NCI-H524 (cell line): ENCODE data around the gene HLA-G.
"Not testable (repeated sequence)": the region's sequence is repeated elsewhere in the genome, so short reads cannot be mapped to it uniquely, and the experiment has no call there.

Experiments
- DNase-seq, 2 experiments: peaks; one replicate each; lab custom pipeline; 2025; lab: John Stamatoyannopoulos, UW

Gene HLA-G

DNA sequence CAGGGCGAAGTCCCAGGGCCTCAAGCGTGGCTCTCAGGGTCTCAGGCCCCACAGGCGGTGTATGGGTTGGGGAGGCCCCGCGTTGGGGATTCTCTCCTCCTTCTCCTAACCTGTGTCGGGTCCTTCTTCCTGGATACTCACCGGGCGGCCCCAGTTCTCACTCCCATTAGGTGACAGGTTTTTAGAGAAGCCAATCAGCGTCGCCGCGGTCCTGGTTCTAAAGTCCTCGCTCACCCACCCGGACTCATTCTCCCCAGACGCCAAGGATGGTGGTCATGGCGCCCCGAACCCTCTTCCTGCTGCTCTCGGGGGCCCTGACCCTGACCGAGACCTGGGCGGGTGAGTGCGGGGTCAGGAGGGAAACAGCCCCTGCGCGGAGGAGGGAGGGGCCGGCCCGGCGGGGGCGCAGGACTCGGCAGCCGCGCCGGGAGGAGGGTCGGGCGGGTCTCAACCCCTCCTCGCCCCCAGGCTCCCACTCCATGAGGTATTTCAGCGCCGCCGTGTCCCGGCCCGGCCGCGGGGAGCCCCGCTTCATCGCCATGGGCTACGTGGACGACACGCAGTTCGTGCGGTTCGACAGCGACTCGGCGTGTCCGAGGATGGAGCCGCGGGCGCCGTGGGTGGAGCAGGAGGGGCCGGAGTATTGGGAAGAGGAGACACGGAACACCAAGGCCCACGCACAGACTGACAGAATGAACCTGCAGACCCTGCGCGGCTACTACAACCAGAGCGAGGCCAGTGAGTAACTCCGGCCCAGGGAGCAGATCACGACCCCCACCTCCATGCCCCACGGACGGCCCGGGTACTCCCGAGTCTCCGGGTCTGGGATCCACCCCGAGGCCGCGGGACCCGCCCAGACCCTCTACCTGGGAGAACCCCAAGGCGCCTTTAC is at the start of gene HLA-G:
Gene HLA-G (plus strand): TSS at position 247 of the 892 bp plus-strand sequence. CDS start 20 bp downstream, at position 267.
- no peak for DNase-seq

DNA sequence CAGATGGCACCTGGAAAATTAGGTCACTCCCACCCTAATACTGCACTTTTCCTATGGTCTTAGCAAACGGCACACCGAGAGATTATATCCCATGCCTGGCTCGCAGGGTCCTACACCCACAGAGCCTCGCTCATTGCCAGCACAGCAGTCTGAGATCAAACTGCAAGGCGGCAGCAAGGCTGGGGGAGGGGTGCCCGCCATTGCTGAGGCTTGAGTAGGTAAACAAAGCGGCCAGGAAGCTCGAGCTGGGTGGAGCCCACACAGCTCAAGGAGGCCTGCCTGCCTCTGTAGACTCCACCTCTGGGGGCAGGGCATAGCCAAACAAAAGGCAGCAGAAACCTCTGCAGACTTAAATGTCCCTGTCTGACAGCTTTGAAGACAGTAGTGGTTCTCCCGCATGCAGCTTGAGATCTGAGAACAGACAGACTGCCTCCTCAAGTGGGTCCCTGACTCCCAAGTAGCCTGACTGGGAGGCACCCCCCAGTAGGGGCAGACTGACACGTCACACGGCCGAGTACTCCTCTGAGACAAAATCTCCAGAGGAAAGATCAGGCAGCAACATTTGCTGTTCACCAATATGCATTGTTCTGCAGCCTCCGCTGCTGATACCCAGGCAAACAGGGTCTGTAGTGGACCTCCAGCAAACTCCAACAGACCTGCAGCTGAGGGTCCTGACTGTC is 47.5 kb upstream of the HLA-G start:
- not testable (repeated sequence) for DNase-seq

DNA sequence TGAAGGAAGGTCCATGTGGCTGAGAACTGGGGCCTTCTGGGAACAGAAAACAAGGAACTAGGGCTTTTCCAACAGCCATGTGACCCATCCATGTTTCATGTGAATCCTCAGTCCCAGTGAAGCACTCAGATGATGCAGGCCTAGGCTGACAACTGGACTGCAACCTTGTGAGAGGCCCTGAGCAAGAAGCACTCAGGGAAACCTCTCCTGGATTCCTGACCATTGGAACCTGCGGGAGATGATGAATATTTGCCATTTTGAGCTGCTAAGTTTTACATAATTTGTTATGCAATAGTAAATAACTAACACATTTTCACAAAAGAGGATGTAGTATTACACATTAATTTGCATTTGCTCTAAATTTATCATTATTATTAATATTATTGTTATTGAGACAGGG is 38.4 kb upstream of the HLA-G start:
- DNase-seq: no peak

DNA sequence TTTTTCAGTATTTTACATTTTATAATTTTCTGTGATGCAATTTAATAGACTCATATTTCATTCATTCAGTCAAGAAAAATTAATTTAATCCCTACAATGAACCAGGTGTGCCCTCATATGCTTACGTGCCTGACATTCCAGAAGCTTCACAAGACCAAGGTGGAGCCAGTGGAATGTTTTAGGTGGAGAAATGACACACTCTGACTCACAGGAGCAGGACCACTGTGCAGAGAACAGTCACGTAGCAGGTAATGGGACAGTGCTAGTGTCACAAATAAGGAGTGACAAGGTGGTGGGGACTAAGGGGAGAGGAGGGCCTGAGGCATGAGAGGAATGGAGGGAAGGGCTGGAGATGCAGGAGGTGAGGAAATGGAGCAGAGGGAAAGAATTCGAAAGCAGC is 37.0 kb upstream of the HLA-G start:
- DNase-seq: no peak

DNA sequence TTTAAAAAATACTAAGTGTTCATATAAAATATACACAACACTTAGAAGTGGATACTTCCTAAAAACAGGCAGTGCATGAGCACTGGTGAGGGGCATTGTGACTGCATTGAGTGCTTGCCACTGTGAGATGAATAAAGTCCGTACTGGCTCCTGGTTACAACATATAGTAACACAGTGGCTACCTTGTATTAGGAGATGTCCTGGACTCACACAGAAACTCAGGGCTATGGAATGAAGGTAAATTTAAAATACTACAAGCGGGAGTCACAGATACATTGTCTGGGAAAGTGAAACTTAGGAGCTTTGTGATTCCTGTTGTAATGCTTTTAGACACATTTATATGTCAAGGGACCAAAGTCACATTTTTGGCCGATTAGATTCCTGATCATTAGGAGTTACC is 36.5 kb upstream of the HLA-G start:
- DNase-seq: no peak

DNA sequence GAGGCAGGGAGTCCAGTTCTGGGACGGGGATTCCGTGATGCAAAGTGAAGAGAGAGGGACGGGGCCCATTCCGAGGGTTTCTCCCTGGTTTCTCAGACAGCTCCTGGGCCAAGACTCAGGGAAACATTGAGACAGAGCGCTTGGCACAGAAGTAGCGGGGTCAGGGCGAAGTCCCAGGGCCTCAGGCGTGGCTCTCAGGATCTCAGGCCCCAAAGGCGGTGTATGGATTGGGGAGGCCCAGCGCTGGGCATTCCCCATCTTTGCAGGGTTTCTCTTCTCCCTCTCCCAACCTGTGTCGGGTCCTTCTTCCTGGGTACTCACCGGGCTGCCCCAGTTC is 35.9 kb upstream of the HLA-G start:
- DNase-seq: no peak

DNA sequence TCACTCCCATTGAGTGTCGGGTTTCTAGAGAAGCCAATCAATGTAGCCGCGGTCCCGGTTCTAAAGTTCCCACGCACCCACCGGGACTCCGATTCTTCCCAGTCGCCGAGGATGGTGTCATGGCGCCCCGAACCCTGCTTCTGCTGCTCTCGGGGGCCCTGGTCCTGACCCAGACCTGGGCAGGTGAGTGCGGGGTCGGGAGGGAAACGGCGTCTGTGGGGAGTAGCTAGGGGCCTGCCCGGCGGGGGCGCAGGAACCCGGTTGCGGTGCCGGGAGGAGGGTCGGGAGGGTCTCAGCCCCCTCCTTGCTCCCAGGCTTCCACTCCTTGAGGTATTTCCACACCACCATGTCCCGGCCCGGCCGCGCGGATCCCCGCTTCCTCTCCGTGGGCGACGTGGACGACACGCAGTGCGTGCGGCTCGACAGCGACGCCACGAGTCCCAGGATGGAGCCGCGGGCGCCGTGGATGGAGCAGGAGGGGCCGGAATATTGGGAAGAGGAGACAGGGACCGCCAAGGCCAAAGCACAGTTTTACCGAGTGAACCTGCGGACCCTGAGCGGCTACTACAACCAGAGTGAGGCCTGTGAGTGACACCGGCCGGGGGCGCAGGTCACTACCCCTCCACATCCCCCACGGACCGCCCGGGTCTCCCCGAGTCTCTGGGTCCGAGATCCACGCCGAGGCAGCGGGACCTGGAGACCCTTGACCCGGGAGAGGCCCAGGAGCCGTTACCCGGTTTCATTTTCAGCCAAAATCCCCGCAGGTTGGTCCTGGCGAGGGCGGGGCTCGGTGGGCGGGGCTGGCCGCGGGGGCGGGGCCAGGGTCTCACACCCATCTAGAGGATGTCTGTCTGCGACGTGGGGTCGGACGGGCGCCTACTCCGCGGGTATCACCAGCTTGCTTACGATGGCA is 35.2 kb upstream of the HLA-G start:
- DNase-seq: no peak

DNA sequence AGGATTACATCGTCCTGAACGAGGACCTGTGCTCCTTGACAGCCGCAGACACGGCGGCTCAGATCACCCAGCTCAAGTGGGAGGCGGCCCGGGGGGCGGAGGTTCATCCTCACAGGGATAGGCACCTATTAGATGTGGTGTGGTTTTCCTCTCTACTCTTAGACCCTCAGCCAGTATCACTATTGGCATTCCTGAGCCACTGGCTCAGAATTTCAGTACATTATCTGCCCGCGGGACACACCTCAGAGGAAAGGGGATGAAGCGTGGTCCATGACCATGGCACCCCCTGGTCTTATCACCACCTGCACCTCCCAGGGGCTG is 34.6 kb upstream of the HLA-G start:
- DNase-seq: no peak

DNA sequence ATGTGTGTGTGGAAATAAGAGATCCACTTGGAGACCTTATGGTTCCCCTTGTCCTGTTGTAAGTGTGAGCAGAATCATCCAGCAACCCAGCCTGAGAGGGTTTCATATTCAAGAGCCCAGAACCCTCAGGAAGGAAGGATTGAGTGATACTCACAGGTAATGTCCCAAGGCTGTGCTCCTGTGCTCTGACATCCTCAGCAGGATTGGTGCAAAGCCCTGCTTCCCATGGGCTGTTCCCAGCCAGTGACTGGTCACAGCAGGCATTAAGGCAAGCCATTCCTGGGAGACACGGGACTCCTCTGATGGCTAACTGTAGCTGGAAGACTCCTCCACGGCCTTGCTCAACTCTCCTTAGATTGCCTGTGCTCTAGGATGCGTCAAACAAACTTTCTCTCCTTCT is 33.8 kb upstream of the HLA-G start:
- DNase-seq: no peak

DNA sequence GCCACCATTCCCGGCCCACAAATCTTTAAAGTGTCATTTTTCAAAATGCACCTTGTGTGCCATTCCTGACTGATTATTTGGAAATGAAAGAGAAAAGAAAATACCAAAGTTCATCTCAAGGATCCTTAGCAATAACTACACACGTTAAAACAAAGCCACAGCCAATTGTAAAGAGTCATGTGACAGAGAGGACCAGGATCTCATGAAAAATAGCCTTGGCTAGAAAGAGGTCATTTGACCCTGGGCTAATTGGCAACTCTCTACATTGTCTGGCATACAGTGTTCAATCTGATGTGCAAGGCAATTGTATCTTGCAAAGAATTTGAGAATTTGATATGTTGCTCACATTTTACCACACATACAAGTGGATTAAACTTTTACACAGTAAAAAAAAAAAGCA is 31.6 kb upstream of the HLA-G start:
- no peak for DNase-seq

DNA sequence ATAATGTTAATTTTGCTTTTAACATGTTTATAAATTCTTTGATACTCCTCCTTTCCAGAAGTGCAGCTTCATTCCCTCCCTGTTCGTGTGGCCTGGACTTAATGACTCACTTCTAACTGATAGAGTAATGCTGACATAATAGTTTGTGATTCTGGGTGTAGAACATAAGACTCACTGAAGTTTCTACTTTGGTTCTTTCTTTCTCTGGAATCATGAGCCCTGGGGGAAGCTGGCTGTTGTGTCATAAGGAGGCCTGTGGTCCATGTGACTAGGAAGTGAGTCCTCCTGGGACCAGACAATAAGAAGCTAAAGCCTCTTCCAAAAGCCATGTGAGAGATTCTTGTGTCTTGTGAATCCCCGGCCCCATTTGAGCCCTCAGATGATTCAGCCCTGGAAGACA is 30.5 kb upstream of the HLA-G start:
- no peak for DNase-seq

DNA sequence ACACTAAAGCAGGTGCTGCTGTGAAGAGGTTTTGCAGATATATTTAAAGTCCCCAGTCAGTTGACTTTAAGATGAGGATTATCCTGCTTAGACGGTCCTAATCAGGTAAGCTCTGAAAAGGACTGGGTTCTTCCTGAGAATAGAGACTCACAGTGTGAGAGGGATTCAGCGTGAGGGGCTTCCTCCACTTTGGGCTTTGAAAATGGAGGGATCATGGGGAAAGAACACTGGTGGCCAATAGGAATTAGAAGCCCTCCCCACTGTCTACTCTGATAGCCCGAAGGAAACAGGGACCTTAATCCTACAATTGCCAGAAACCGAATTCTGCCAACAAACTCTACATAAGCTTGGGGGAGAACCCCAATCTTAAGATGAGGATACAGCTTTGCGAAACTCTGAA is 29.7 kb upstream of the HLA-G start:
- no peak for DNase-seq

DNA sequence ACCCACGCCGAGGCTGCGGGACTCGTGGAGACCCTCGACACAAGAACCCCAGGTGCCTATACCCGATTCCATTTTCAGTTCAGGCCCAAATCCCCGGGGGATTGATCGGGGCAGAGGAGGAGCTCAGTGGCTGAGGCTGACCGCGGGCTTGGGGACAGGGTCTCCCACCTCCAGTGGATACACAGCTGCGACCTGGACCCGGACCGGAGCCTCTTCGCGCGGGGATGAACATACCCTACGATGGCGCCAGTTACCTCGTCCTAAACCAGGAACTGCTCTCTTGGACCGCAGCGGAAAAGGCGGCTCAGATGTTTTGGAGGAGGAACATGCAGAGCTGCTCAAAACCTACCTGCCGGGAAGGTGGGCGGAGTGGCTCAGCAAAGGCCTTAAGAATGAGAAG is 27.4 kb upstream of the HLA-G start:
- no peak for DNase-seq

DNA sequence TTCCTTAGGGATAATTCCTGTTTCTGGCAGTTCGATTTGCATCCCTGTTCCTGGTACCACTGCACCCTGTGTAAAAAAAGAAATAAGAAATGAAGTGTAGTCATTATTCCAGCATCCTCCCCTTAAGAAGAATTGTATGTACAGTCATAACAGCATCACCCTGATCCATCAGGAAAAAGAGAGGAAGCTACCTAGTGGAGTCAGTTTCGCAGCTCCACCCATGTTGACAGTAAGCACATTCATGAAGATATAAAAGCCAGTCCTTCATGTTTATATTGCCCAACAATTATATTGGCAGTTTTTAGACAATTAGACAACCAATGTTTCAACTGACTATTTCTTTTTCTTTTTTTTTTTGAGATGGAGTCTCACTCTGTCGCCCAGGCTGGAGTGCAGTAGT is 21.2 kb upstream of the HLA-G start:
- DNase-seq: no peak

DNA sequence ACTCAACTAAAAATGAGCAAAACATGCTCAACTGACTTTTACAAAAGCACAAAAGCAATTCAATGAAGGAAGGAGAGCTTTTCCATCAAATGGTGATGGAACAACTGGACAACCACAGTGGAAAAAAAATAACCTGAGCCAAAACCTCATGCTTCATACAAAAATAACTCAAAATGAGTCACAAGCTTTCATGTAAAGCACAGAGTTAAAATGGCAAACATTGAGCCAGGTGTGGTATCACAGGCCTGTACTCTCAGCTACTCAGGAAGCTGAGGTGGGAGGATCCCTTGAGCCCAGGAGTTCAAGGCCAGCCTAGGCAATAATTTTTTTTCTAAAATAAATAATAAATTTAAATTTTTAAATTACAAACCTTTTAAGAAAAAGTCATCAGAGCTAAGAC is 18.4 kb upstream of the HLA-G start:
- DNase-seq: no peak

DNA sequence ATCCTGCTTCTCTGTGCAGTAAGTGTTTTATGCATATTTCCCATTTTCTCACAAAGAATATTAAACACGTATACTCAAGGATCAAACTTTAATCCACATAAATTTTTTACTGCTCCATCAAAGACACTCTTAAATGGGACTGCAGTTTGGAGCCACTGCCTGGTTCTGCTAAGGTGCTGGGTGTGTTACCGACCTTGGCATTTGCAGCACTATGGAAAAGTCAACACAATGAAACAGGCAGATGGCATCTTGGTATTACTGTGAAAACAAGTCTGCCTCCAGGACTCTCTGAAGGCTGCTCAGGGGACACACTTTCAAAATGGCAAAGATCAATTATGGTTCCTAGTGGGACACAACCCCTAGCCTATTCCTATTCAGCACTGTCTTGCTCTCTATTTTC is 17.3 kb upstream of the HLA-G start:
- DNase-seq: no peak

DNA sequence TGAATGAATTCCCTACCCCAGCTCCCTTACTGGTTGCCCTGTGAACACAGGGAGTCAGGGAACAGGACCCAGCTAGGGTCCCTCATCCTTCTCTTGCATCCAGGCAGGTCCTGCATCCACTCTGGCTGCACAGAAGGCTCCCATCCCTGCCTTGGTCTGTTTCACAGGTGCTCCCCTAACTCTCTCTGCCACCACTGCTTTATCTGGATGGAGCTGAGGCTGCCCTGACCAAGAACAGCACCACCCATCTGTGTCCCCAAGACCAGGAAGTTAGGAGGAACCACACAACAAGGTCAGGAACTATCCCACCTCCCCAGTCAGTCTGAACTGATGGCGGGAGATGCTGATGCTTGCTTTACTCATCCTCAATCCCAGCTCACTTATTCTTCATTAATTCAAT is 16.2 kb upstream of the HLA-G start:
- DNase-seq: no peak

DNA sequence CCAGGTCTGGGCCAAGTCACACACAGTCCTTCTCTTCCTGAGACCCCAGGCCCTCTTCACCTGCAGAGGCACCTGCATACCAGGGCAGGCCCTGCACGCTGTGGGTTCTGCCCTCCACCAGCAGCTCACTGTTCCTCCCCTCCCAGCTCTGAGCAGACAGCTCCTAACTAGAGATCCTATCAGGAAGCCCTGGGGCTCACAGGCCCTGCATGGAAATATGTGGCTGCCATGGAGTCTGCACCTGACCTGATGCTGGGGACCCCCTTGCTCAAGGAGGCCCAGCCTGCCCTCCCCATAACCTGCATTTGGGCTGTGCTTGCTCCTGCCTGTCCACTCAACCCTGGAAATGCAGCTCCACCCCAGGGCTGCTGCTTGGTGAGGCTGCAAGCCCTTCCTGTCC is 14.6 kb upstream of the HLA-G start:
- DNase-seq: no peak

DNA sequence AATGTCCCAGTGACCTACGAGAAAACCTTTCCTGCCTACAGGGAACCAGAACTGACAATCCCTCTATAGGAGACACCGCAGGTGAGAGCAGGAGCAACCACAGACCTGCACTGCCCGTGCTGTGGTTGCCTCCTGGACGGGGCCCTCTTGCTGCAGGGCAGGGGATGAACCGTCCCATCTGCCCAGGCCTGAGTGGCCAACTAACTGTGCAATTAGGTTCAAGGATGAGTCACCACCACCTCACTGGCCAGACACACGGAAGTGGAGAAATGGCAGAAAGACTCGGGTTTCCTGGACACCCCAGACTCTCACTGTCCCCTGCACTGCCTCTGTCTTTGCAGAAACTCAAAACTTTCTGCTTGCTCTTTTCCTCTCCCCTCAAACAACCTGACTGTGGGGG is 13.8 kb upstream of the HLA-G start:
- DNase-seq: no peak

DNA sequence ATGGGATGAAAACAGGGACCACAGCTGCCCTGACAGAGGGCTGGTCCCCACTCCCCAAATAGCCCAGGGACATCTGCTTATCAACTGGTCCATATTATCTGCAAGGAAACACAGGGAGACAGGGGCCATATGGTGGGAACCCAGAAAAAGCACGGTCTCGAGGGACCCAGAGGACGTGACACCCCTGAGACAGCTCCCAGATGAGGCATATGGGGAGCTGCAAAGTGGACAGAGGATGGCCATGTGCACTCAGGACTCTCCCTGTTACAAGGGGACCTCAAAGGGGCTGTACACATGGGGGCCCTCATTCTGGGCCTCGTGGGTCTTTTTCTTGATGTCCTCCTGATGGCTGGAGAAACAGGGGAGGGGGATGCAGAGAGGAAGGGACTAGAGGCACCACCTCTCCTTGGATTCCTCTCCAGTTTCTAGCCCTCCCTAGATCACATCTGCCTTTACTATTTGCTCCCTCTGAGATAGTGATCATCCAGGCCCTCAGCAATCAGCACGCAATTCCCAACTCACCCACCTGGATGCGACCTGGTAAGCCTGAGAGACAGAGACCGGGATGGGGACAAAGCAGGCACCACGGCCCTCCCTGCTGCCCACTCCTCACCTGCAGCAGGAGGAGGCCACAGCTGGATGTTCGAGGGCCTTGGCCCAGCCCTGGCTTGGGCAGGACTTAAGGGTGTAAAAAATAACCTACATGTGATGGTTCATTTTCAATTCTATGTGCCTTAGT is 13.1 kb upstream of the HLA-G start:
- no peak for DNase-seq

DNA sequence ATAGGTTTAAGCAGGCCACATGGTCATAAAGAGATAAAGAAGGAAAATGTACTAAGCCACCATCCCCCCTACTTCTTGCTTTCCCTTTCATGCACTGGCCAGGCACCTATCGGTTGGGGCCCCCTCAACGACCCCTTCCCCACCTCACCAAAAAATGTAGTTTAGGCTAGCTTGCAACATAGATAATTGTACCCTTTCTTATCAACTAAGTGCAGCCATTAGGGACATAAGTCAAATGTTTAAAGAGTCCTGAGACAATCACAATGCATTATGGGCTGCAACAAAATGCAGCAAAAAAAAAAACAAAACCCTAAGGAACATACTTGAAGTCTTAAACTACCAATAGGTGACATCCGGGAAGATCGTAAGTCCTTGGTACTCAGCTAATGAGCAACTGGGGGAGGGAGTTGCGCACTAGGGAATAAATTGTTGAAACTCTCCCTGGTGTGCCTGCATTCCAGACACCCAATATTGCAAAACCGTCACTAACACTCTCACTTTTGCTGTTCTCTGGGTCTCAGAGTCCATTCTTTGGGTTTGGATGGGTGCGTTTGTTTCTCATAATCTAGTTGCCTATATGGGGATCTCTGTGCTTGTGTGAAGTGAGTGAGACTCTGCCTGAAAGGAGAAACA is 12.4 kb upstream of the HLA-G start:
- no peak for DNase-seq

DNA sequence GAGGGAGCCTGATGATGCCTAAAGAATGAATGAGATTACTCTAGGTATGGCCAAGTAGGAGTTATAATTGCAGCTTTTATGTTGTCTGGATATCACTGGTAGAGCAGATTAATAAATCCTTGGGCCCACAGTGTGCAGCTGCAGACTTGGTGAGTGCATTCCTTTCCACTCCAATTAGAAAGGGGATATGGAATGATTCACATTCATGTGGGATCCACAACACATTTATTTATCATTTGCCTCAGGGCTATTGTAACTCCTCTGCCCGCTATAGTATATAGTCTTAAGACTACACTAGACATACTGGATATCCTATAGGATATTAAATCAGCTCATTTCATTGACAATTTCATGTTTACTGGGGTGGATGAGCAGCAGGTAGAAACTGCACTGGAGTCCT is 11.6 kb upstream of the HLA-G start:
- DNase-seq: no peak
